GM23338 (cell line): Measurements from ENCODE around the gene HSPB9. TPM values are rescaled to one million over a fixed set of nuclear protein-coding genes. Genes with fewer than 3 reads are reported as not detected.

Source experiments
- ATAC-seq: fragments of 200-7000 bp; cut with Tn5 transposase; 3 replicates; pipeline ENCODE4 v1.9.1; 2020
- DNase-seq: peaks from one replicate; pipeline ENCODE4 v3.0.0-alpha.2; 2015; ENCODE audit warnings: low spot score
- H2AFZ ChIP-seq: fragments of 200-600 bp; sonication (generic); 2 replicates; pipeline ENCODE4 v1.8.0; 2016; ENCODE audit warnings: antibody characterized with exemption, mild to moderate bottlenecking, moderate library complexity
- H3F3A ChIP-seq: fragments of 200-600 bp; sonication (generic); replicated peaks from 2 replicates; pipeline ENCODE4 v1.8.0; 2017; ENCODE audit warnings: antibody characterized with exemption, mixed run types, low read depth
- H3K27ac ChIP-seq: fragments of 200-600 bp; sonication (generic); 2 replicates; pipeline ENCODE4 v1.6.1; 2016; ENCODE audit warnings: low read depth
- H3K27me3 ChIP-seq: fragments of 200-600 bp; sonication (generic); 2 replicates; pipeline ENCODE4 v1.8.0; 2016; ENCODE audit warnings: mild to moderate bottlenecking, mixed run types, moderate library complexity; ENCODE audit not compliant: insufficient read depth
- H3K36me3 ChIP-seq: fragments of 200-600 bp; sonication (generic); 2 replicates; pipeline ENCODE4 v1.8.0; 2016; ENCODE audit warnings: mild to moderate bottlenecking; ENCODE audit not compliant: insufficient read depth
- H3K4me1 ChIP-seq: fragments of 200-600 bp; sonication (generic); 2 replicates; pipeline ENCODE4 v1.8.0; 2016; ENCODE audit warnings: mild to moderate bottlenecking, moderate library complexity; ENCODE audit not compliant: insufficient read depth
- H3K4me2 ChIP-seq: fragments of 200-600 bp; sonication (generic); 2 replicates; pipeline ENCODE4 v1.7.1; 2017; ENCODE audit warnings: mixed run types
- H3K4me3 ChIP-seq: fragments of 200-600 bp; sonication (generic); 2 replicates; pipeline ENCODE4 v1.6.1; 2016; ENCODE audit warnings: mixed run types
- H3K79me2 ChIP-seq: fragments of 200-600 bp; sonication (generic); replicated peaks from 2 replicates; pipeline ENCODE4 v1.8.0; 2017; ENCODE audit warnings: mild to moderate bottlenecking; ENCODE audit not compliant: insufficient read depth
- H3K9me2 ChIP-seq: fragments of 200-600 bp; sonication (generic); 2 replicates; pipeline ENCODE4 v1.8.0; 2017; ENCODE audit not compliant: insufficient read depth
- H4K20me1 ChIP-seq: fragments of 200-600 bp; sonication (generic); replicated peaks from 2 replicates; pipeline ENCODE4 v1.8.0; 2017; ENCODE audit warnings: mild to moderate bottlenecking; ENCODE audit not compliant: insufficient read depth
- H3K27ac Mint-ChIP-seq: 2 replicates; pipeline ENCODE4 v1.8.0; 2020; ENCODE audit warnings: inconsistent platforms, mild to moderate bottlenecking, moderate library complexity, mixed read lengths
- H3K27me3 Mint-ChIP-seq: 3 replicates; pipeline ENCODE4 v1.8.0; 2022; ENCODE audit warnings: low read depth, mild to moderate bottlenecking, moderate library complexity, mixed read lengths, inconsistent platforms; ENCODE audit not compliant: insufficient read depth, poor library complexity
- H3K36me3 Mint-ChIP-seq: 3 replicates; pipeline ENCODE4 v1.8.0; 2021; ENCODE audit warnings: low read depth, mild to moderate bottlenecking, inconsistent platforms, moderate library complexity, mixed read lengths
- H3K4me1 Mint-ChIP-seq: 3 replicates; pipeline ENCODE4 v1.8.0; 2020; ENCODE audit warnings: mild to moderate bottlenecking, inconsistent platforms, mixed read lengths
- H3K4me3 Mint-ChIP-seq: 3 replicates; pipeline ENCODE4 v1.8.0; 2021; ENCODE audit warnings: moderate library complexity, mild to moderate bottlenecking, inconsistent platforms, mixed read lengths
- H3K9me3 Mint-ChIP-seq: 3 replicates; pipeline ENCODE4 v1.8.0; 2020; ENCODE audit warnings: moderate library complexity, mild to moderate bottlenecking, inconsistent platforms, mixed read lengths
- CREB1 ChIP-seq: fragments of 250-450 bp; sonication (Bioruptor Pico); IDR thresholded peaks from 2 replicates; pipeline ENCODE4 v1.5.0; 2020; ENCODE audit warnings: low read depth, mild to moderate bottlenecking, moderate library complexity
- CTCF ChIP-seq, 2 experiments: fragments of 200-600 bp in 1 of 2; sonication (generic) in 1 of 2; conservative IDR thresholded peaks; 2 replicates each; pipeline versions ENCODE4 v1.5.1 to v1.6.1; 2016 to 2017; ENCODE audit warnings: antibody characterized with exemption in 2 of 2, low read depth in 2 of 2, mild to moderate bottlenecking in 2 of 2, moderate library complexity in 1 of 2
- JUNB ChIP-seq: IDR thresholded peaks from one replicate; pipeline ENCODE4 v1.6.1; 2016; ENCODE audit warnings: antibody characterized with exemption; ENCODE audit not compliant: unreplicated experiment
- NANOG ChIP-seq: IDR thresholded peaks from 2 replicates; pipeline ENCODE4 v1.6.1; 2016; ENCODE audit warnings: antibody characterized with exemption, borderline replicate concordance
- POLR2AphosphoS5 ChIP-seq: IDR thresholded peaks from 2 replicates; pipeline ENCODE4 v1.6.1; 2016; ENCODE audit warnings: antibody characterized with exemption, low read depth
- ZNF114 ChIP-seq: fragments of 250-450 bp; sonication (Bioruptor Pico); IDR thresholded peaks from 2 replicates; pipeline ENCODE4 v1.5.0; 2020; ENCODE audit warnings: mild to moderate bottlenecking, moderate library complexity
- ZNF331 ChIP-seq: fragments of 250-450 bp; sonication (Bioruptor Pico); IDR thresholded peaks from 2 replicates; pipeline ENCODE4 v1.5.0; 2020; ENCODE audit warnings: low read depth, mild to moderate bottlenecking, moderate library complexity
- polyA plus RNA-seq: library from polyadenylated mRNA; unstranded; fragments of >200 nt; fragmentation: Nextera tagmentation; extraction: Ambion mirVana; gene quantifications from 2 replicates; pipeline ENCODE4 v1.2.1, GENCODE V29; 2016
- total RNA-seq: library from RNA; depleted of rRNA; stranded (reverse); fragments of >200 nt; shearing (Covaris generic); gene quantifications from 2 replicates; pipeline ENCODE4 v1.2.3, GENCODE V29; 2014
- TF ChIP-seq, protein P1 (sequence below): IDR thresholded peaks from one replicate; pipeline ENCODE4 v1.6.1; 2018; ENCODE audit warnings: antibody characterized with exemption; ENCODE audit not compliant: unreplicated experiment

HSPB9 gene
- total and polyA plus RNA-seq, 2 experiments from 2014 or later = 0.31 to 0.52 TPM

DNA sequence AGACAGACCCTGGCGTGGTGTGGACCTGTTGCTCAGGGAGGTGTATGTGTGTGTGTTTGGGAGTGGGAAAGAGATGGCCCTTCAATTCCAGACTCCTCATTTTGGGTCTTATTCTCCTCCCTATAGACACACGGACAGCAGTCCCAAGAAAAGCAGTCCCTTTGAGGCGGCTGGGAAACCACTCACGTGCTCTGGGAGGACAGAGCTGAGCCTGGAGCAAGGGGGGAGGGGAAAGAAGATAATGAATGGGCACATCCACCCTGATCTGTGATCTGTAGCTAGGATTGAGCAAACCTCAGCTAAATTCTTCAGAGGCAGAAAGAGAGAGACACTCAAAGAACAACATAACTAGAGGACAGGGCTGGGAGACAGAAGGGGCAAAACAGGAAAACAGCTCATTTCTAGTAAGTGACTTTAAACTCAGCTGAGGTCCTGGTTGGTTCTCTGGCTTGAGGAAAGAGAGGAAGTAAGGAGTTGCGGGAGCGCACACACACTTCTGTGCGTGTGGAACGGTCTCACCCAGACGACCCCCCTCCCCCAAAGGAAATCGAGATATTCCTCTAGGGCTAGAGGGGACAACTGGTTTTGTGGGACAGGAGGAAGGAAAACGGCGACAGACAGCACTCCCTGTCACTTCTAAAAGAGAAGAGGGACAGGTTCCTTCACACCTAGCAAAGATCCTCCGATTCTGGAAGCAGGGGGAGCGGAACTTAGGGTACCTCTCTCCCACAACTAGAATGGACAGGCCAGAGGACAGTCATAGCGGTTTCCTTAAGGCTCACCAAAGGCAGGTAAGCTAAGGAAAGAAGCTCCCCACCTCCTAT is 31.5 kb downstream of the HSPB9 start:
- Mint-ChIP-seq H3K4me1 (peaks cover 26% of the 10 kb centered on the region), H3K4me3 (peak overlapping the region; percentile 89), H3K9me3 (no peaks in the 10 kb centered on the region), H3K36me3 (peaks cover 2% of the 10 kb centered on the region; the same call in 1 of the 3 replicates), H3K27me3 (peaks cover 16% of the 10 kb centered on the region), H3K27ac (peak overlapping the region; percentile 35)
- peaks cover 51% of the 10 kb centered on the region for H3K79me2 ChIP-seq
- no peaks in the 10 kb centered on the region for H3K36me3 ChIP-seq
- DNase-seq (peak; percentile 41), ATAC-seq (no peak)
- H3K27ac ChIP-seq = 0 out of 2 replicates have a peak overlapping the region, but pooled peaks have one; percentile 45
- no peaks in the 10 kb centered on the region for H3K27me3 ChIP-seq
- H2AFZ ChIP-seq = 0 out of 2 replicates have a peak overlapping the region, but pooled peaks have one; percentile 86
- H3K4me2 ChIP-seq = peak overlapping the region; percentile 97
- H4K20me1 ChIP-seq = peaks cover 26% of the 10 kb centered on the region
- TF ChIP-seq NANOG (no peak), JUNB (no peak), CREB1 (CRISPR knock-in tag) (no peak), ZNF114 (CRISPR knock-in tag) (no peak)
- H3K4me1 ChIP-seq = peaks cover 17% of the 10 kb centered on the region
- peak overlapping the region; percentile 96 for H3K4me3 ChIP-seq
- H3F3A ChIP-seq = peaks cover 12% of the 10 kb centered on the region; the same call in 1 of the 2 replicates
- H3K9me2 ChIP-seq = no peaks in the 10 kb centered on the region

- Histone ChIP-seq H3K4me3 (peak overlapping the region; percentile 96), H3K4me1 (peaks cover 17% of the 10 kb centered on the region), H2AFZ (peak overlapping the region; percentile 83), H3K36me3 (no peaks in the 10 kb centered on the region), H4K20me1 (peaks cover 24% of the 10 kb centered on the region), H3F3A (peaks cover 12% of the 10 kb centered on the region; the same call in 1 of the 2 replicates), H3K27ac (no peak overlapping the region), H3K79me2 (peaks cover 37% of the 10 kb centered on the region), H3K27me3 (no peaks in the 10 kb centered on the region), H3K4me2 (peak overlapping the region; percentile 91), H3K9me2 (no peaks in the 10 kb centered on the region)
- peak overlapping the region; percentile 89 for H3K4me3 Mint-ChIP-seq
- H3K27ac Mint-ChIP-seq = peak overlapping the region; percentile 87
- peak; percentile 32 for ATAC-seq
- peak; percentile 63 for DNase-seq
- H3K36me3 Mint-ChIP-seq = peaks cover 2% of the 10 kb centered on the region; the same call in 1 of the 3 replicates
- H3K9me3 Mint-ChIP-seq = no peaks in the 10 kb centered on the region
- H3K4me1 Mint-ChIP-seq = peaks cover 26% of the 10 kb centered on the region
- peaks cover 16% of the 10 kb centered on the region for H3K27me3 Mint-ChIP-seq
- no peak for TF ChIP-seq ZNF331 (CRISPR knock-in tag)
- TF ChIP-seq, protein P1, sequence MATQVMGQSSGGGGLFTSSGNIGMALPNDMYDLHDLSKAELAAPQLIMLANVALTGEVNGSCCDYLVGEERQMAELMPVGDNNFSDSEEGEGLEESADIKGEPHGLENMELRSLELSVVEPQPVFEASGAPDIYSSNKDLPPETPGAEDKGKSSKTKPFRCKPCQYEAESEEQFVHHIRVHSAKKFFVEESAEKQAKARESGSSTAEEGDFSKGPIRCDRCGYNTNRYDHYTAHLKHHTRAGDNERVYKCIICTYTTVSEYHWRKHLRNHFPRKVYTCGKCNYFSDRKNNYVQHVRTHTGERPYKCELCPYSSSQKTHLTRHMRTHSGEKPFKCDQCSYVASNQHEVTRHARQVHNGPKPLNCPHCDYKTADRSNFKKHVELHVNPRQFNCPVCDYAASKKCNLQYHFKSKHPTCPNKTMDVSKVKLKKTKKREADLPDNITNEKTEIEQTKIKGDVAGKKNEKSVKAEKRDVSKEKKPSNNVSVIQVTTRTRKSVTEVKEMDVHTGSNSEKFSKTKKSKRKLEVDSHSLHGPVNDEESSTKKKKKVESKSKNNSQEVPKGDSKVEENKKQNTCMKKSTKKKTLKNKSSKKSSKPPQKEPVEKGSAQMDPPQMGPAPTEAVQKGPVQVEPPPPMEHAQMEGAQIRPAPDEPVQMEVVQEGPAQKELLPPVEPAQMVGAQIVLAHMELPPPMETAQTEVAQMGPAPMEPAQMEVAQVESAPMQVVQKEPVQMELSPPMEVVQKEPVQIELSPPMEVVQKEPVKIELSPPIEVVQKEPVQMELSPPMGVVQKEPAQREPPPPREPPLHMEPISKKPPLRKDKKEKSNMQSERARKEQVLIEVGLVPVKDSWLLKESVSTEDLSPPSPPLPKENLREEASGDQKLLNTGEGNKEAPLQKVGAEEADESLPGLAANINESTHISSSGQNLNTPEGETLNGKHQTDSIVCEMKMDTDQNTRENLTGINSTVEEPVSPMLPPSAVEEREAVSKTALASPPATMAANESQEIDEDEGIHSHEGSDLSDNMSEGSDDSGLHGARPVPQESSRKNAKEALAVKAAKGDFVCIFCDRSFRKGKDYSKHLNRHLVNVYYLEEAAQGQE = no peak
- no peak for TF ChIP-seq NANOG
- no peak for TF ChIP-seq CREB1 (CRISPR knock-in tag)
- TF ChIP-seq POLR2AphosphoS5 = no peak; the same call in none of the 2 replicates
- no peak for TF ChIP-seq CTCF (conservative IDR thresholded peaks at IDR 0.05; ENCODE audit: low read depth in 2 of 2)
- no peak for TF ChIP-seq JUNB
These were observed 33.0 kb downstream of the HSPB9 start for GRCh38 chr17:42155614-42156045.
